GM04503 (cell line): Measurements from ENCODE around the gene CCS.
A peak's percentile ranks its signal among the peaks of the same experiment; 100 is the strongest.
"Not testable (repeated sequence)": the region's sequence is repeated elsewhere in the genome, so short reads cannot be mapped to it uniquely, and the experiment has no call there.

Experiments
- DNase-seq: peaks from one replicate; pipeline ENCODE4 v3.0.0-alpha.2; 2012; ENCODE audit warnings: low read depth

CCS gene

GRCh38 chr11:66591175-66591574, 1.8 kb upstream of the CCS start:
- no peak for DNase-seq

DNA sequence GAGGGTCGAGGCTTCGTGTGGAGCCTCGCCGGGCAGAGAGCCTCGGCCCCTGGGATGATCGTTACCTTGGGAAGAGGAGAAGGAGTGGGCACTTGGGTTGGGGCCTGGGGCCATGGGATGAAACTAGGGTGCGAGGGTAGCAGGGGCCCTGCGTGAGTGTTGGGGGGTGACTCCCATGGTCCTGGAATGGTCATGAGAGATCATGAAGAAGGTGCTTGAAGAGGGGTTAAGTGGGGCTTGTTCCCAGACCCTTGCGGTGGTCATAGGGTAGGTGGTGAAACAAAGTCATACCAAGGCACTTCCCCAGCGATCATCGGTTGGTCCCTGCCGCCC, 284 bp downstream of the CCS start:
- no peak for DNase-seq

- DNase-seq = no peak
These were observed 665 bp downstream of the CCS start for GRCh38 chr11:66593650-66594049.

DNA sequence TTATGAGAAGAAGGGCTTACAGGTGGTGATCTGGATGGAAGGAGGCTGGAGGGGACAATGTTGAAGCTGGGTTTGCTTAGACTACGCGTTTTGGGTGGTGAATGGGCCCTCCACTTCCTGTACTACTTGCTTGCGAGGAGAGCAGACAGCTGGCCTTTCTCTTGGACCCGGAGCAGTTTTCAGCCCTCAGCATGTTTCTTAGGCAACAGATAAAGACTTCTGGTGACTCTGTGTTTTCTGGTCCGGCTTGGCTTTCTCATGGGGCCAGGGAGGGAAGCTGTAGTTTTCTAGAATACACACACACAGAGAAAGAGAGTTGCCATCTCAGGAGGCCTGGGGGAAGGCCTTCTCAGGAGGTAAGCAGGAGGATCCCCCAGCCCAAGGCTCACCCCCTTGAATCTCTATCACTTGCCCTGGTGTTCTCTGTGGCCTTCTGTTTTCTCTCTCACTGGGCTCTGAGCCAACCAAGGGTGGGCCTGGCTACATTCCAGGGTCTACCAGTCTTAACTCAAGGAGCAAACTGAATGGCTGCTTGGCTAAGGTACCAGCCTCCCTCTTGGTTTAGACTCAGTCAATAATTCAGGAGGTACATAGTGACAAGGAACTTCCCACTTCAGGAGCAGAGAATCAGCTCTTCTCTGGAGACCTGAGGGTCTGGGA, 2.4 kb downstream of the CCS start:
- no peak for DNase-seq

DNA sequence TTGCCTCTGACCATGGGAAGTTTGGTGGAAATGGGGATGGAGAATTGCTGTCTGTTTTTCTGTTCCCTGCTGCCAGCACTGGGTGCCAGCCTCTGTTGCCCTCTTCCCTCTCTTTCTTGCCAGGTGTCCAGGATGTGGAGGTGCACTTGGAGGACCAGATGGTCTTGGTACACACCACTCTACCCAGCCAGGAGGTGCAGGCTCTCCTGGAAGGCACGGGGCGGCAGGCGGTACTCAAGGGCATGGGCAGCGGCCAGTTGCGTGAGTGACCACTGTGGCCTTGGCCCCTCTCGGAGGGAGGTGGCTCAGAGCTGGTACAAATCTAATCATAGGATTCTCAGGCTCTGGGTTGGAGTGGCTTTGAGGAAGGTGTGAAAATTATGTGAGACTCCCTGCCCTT, 6.0 kb downstream of the CCS start:
- no peak for DNase-seq

DNA sequence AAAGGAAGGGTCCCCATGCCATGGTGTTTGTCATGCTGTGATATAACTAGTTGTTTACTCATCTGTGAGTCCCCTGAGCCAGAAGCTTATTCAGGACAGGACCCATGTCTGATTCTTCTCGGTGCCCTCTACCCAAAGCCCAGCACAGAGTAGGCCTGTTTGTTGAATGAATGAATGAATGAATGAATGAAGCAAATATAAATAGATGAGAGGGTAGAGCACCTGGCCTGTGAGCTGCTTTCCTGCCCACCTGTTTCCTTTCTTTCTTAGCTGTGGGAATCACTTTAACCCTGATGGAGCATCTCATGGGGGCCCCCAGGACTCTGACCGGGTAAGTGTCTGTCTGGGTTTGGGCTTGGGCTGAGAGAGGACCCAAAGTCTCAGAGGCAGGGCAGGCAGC, 7.2 kb downstream of the CCS start:
- DNase-seq = no peak

DNA sequence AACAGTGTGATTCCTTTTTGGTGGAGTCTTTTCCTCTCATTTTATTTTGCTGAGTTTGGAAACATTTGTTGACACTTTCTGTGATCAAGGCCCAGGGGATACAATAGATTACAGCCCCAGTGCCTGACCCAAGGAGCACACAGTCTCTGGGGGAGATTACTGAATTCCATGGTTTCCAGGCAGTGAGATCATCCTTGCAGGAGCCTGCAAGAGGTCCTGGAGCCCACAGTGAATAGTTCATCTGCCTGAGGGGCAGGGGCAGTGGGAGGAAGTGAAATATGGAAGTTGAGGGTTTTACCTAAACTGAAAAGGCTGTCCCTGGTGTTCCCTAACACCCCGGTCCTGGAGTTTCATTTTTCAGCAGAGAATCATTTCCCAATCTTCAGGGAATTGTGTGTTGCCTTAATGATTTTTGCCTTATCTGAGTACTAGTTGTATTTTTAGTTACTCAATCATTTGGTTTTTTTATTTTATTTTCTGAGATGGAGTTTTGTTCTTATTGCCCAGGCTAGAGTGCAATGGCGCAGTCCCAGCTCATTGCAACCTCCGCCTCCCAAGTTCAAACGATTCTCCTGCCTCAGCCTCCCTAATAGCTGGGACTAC, 7.7 kb downstream of the CCS start:
- DNase-seq = no peak

DNA sequence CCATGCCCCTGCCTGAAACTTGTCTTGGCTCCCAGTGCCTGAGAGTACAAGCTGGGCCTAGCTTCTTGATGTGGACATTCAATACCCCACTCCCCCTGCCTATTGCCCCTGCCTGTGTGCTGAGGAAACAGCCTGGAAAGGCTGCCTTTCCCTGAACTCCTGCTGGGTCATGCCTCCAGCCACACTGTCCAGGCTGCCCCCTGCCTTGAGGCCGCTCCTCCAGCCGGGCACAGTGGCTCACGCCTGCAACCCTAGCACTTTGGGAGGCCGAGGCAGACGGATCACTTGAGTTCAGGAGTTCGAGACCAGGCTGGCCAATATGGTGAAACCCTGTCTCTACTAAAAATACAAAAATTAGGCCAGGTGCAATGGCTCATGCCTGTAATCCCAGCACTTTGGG, 10.1 kb downstream of the CCS start:
- DNase-seq = no peak

- DNase-seq = no peak
These were observed 11.2 kb downstream of the CCS start for GRCh38 chr11:66604155-66604554.

DNA sequence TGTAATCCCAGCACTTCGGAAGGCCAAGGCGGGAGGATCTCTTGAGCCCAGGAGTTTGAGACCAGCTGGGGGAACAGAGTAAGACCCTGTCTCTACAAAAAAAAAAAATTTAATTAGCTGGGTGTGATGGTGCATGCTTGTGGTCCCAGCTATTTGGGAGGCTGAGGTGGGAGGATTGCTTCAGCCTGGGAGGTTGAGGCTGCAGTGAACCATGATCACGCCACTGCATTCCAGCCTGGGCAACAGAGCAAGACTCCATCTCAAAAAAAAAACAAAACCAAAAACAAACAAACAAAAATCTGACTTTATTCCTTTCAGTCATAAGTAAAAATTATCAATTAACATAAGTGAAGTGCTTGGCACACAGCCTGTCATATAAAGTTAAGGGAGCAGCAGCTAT, 13.6 kb downstream of the CCS start:
- DNase-seq = not testable (repeated sequence)

- peak; percentile 65 for DNase-seq
These were observed 14.3 kb downstream of the CCS start for GRCh38 chr11:66607126-66607834.

GRCh38 chr11:66609721-66610617, 17.0 kb downstream of the CCS start:
- no peak for DNase-seq

DNA sequence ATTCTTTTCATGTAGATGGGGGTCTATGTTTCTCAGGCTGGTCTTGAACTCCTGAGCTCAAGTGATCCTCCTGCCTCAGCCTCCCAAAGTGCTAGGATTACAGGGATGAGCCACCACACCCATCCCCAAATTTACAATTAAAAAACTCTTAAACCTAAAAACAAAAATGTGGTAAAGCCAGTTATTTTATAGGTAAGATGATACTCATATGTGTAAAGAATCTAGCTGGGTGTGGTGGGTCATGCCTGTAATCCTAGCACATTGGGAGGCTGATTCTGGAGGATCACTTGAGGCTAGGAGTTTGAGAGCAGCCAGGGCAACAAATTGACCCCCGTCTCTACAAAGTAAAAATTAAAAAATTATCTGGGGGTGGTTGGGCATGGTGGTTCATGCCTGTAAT, 19.5 kb downstream of the CCS start:
- DNase-seq = no peak

GRCh38 chr11:66614073-66614472, 21.1 kb downstream of the CCS start:
- DNase-seq = no peak

DNA sequence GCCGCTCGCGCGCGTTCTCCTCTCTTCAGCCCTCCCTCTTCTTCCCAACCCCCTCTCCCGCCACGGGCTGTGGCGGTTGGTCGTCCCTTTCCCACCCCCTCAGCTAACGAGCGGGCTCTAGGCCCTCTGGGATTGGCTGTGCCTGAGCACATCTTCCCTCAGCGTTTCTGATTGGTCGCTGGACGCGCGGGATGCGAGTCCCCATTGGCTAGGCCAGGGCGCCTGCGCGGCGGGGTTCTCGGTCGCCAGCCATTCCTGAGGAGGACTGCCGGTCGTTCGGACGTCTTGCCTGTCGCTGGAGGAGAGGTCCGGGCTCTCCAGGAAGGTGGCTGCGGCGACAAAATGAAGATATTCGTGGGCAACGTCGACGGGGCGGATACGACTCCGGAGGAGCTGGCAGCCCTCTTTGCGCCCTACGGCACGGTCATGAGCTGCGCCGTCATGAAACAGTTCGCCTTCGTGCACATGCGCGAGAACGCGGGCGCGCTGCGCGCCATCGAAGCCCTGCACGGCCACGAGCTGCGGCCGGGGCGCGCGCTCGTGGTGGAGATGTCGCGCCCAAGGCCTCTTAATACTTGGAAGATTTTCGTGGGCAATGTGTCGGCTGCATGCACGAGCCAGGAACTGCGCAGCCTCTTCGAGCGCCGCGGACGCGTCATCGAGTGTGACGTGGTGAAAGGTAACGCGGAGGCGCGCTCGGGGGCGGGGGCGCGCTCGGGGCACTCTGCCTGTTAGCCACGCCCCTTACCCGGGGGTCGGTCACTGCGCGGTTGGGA, 23.6 kb downstream of the CCS start, which contains the start of gene RBM14:
RBM14 (plus strand) TSS at position 252 of the 776 bp plus-strand sequence; CDS start at position 343, 91 bp downstream.
- DNase-seq = peak; percentile 94

DNA sequence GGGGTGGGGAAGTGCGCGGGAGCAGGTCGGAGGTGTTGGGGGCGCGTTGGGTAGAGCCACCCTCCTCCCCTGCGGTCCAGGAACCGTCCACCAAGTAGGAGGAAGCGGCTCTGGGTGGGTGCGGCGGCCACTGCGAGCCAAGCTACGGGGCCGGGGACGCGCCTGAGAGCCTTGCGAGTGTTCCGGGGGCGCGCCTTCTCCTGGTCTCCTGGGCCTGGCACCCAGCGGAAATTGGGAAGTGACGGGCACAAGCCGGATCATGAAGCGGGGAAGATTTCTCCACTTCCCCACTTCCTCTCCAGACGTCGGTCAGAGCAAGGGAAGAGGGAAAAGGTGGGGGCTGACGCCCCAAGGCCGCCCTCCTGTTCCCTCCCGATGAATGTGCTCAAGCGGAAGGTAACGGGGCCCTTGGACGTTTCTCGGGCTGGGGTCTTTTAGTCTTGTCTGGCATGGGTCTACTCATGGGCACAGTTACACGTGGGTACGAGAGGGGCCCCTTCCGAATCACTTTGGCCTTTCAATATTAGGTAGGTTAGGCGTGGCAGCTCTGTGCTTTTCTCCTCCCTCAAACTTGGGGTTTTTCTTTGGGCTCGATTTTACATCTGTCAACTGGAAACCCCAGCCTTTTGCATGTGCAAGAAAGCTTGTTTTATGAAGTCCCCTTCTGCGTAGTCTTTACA, 24.3 kb downstream of the CCS start:
- DNase-seq = no peak

DNA sequence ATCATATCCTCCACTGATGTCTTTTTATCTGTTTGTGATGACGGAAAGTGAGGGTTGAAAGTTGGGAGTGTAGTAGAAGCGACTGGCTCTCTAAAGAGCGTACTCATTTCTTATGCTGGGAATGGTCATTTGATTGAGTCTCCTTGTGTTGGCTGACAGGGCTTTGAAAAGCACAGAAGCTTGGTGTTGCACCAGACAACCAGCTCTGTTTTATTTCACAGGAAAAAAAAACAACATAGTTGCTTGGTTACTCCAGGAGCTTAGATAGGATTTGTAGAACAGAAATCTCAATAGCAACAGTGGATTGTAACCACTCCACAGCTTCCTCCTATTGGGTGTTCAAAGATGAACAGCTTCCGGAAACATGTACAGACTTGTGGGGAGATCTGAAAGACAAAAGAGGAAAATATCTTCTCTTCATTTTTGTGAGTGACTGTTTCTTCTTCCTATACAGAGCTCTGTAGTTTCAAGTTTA, 26.1 kb downstream of the CCS start:
- DNase-seq = peak; percentile 77

DNA sequence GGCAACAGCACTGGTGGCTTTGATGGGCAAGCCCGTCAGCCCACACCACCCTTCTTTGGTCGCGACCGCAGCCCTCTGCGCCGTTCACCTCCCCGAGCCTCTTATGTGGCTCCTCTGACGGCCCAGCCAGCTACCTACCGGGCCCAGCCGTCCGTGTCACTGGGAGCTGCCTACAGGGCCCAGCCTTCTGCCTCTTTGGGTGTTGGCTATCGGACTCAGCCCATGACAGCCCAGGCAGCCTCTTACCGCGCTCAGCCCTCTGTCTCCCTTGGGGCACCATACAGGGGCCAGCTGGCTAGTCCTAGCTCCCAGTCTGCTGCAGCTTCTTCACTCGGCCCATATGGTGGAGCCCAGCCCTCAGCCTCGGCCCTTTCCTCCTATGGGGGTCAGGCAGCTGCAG, 31.5 kb downstream of the CCS start:
- DNase-seq = no peak

- DNase-seq = no peak
These were observed 32.2 kb downstream of the CCS start for GRCh38 chr11:66625041-66625751.

GRCh38 chr11:66625752-66626149, 32.8 kb downstream of the CCS start:
- no peak for DNase-seq
